Liver (tissue), 9 donors: ENCODE data around the gene KCNK10. TPM values are rescaled to one million over a fixed set of nuclear protein-coding genes. Genes with fewer than 3 reads are reported as not detected.
A peak's percentile ranks its signal among the peaks of the same experiment; 100 is the strongest.

ENCODE experiments used
- DNase-seq: peaks from one replicate; pipeline ENCODE4 v3.0.0-alpha.2; 2017; ENCODE audit warnings: low spot score
- H3K27ac ChIP-seq, 2 donors: one replicate each; pipeline ENCODE4 v1.7.0; 2013; ENCODE audit warnings: inconsistent platforms in 2 of 2, low read length in 2 of 2, control low read depth in 1 of 2, low read depth in 1 of 2, mild to moderate bottlenecking in 1 of 2
- H3K27me3 ChIP-seq, 4 donors: one replicate each; pipeline versions ENCODE4 v1.6.1 to v1.7.0; 2013; ENCODE audit warnings: low read length in 3 of 4, inconsistent platforms in 1 of 4, mild to moderate bottlenecking in 1 of 4, moderate library complexity in 1 of 4; ENCODE audit not compliant: control insufficient read depth in 4 of 4, insufficient read depth in 4 of 4
- H3K36me3 ChIP-seq, 4 donors: one replicate each; pipeline versions ENCODE4 v1.6.1 to v1.7.0; 2013; ENCODE audit warnings: low read length in 3 of 4, mild to moderate bottlenecking in 3 of 4, low read depth in 1 of 4, moderate library complexity in 1 of 4; ENCODE audit not compliant: control insufficient read depth in 4 of 4, insufficient read depth in 3 of 4
- H3K4me1 ChIP-seq, 4 donors: one replicate each; pipeline versions ENCODE4 v1.6.1 to v1.7.0; 2013; ENCODE audit warnings: low read length in 3 of 4, mild to moderate bottlenecking in 3 of 4, moderate library complexity in 1 of 4; ENCODE audit not compliant: control insufficient read depth in 4 of 4, insufficient read depth in 4 of 4
- H3K4me3 ChIP-seq, 3 donors: one replicate each; pipeline versions ENCODE4 v1.6.1 to v1.7.0; 2013; ENCODE audit warnings: low read length in 3 of 3, control low read depth in 1 of 3, low read depth in 1 of 3, mild to moderate bottlenecking in 1 of 3
- H3K9ac ChIP-seq, 2 donors: one replicate each; pipeline ENCODE4 v1.7.0; 2013; ENCODE audit warnings: low read length in 2 of 2, mild to moderate bottlenecking in 2 of 2, moderate library complexity in 2 of 2, control low read depth in 1 of 2, low read depth in 1 of 2
- H3K9me3 ChIP-seq, 4 donors: one replicate each; pipeline versions ENCODE4 v1.6.1 to v1.7.0; 2013; ENCODE audit warnings: low read length in 3 of 4; ENCODE audit not compliant: control insufficient read depth in 4 of 4
- ATF3 ChIP-seq: IDR thresholded peaks from 2 replicates; pipeline ENCODE4 v1.6.1; 2016; ENCODE audit warnings: antibody characterized with exemption
- CTCF ChIP-seq: fragments of 150-350 bp; IDR thresholded peaks from 2 replicates; pipeline ENCODE4 v1.5.1; 2017; ENCODE audit warnings: improper control_type of control experiment, low read depth, low read length; ENCODE audit not compliant: missing input control
- EGR1 ChIP-seq, 2 donors: IDR thresholded peaks; 2 replicates each; pipeline ENCODE4 v1.6.1; 2016 to 2018; ENCODE audit warnings: antibody characterized with exemption in 2 of 2, low read depth in 2 of 2
- FOXA1 ChIP-seq: IDR thresholded peaks from 2 replicates; pipeline ENCODE4 v1.6.1; 2016; ENCODE audit warnings: antibody characterized with exemption
- GABPA ChIP-seq, 2 donors: IDR thresholded peaks in 1 of 2; conservative IDR thresholded peaks in 1 of 2; 2 replicates each; pipeline ENCODE4 v1.6.1; 2016; ENCODE audit warnings: antibody characterized with exemption in 2 of 2, mild to moderate bottlenecking in 1 of 2, moderate library complexity in 1 of 2
- HNF4G ChIP-seq: IDR thresholded peaks from 2 replicates; pipeline ENCODE4 v1.6.1; 2016; ENCODE audit warnings: antibody characterized with exemption
- JUND ChIP-seq, 2 donors: IDR thresholded peaks; 2 replicates each; pipeline ENCODE4 v1.6.1; 2016; ENCODE audit warnings: antibody characterized with exemption in 2 of 2
- NR2F2 ChIP-seq: IDR thresholded peaks from 2 replicates; pipeline ENCODE4 v1.6.1; 2016; ENCODE audit warnings: antibody characterized with exemption
- RAD21 ChIP-seq, 2 donors: IDR thresholded peaks; 2 replicates each; pipeline ENCODE4 v1.6.1; 2016; ENCODE audit warnings: antibody characterized with exemption in 2 of 2, mild to moderate bottlenecking in 2 of 2
- RXRA ChIP-seq, 2 donors: IDR thresholded peaks; 2 replicates each; pipeline ENCODE4 v1.6.1; 2017 to 2018; ENCODE audit warnings: antibody characterized with exemption in 2 of 2, mild to moderate bottlenecking in 1 of 2
- SP1 ChIP-seq: IDR thresholded peaks from 2 replicates; pipeline ENCODE4 v1.6.1; 2018; ENCODE audit warnings: antibody characterized with exemption, mild to moderate bottlenecking
- TAF1 ChIP-seq: conservative IDR thresholded peaks from 2 replicates; pipeline ENCODE4 v1.6.1; 2016; ENCODE audit warnings: antibody characterized with exemption, mild to moderate bottlenecking
- WGBS: extraction: QIAGEN DNeasy Blood & Tissue Kit; methylation state at CpG from one replicate; pipeline ENCODE4 v1.1.7; 2013; 5-methylcytosine and 5-hydroxymethylcytosine counted together
- polyA plus RNA-seq, 2 donors: library from polyadenylated mRNA; stranded (reverse) in 1 of 2; unstranded in 1 of 2; fragments of 200-250 nt in 1 of 2; fragments of >200 nt in 1 of 2; fragmentation: Nextera tagmentation in 1 of 2; extraction: Ambion mirVana in 1 of 2; gene quantifications; one replicate each; pipeline versions ENCODE4 v1.2.1 to v1.2.3, GENCODE V29; 2013 to 2015
- total RNA-seq, 2 donors: library from RNA; depleted of rRNA; stranded (reverse); fragments of >200 nt; gene quantifications; one replicate each; pipeline ENCODE4 v1.2.3, GENCODE V29; 2014
- donor health status: healthy.
- donor health status: healthy.
- donor health status: healthy.
- donor health status: healthy.
- donor health status: healthy.

The KCNK10 gene
- total and polyA plus RNA-seq, 4 donors: 0.05 TPM; not detected in 3

- no peak overlapping the region for H3K4me3 ChIP-seq
- no peak overlapping the region for H3K27ac ChIP-seq
- H3K9me3 ChIP-seq: no peaks in the 10 kb centered on the region
- 84% methylated on average over 3 of the region's 3 CpGs for WGBS
- H3K27me3 ChIP-seq: no peaks in the 10 kb centered on the region
- H3K4me1 ChIP-seq: peaks cover 0 to 4% (median 2%) of the 10 kb centered on the region in 4 donors
- DNase-seq: peak; percentile 19
- no peaks in the 10 kb centered on the region for H3K36me3 ChIP-seq
- no peak overlapping the region for H3K9ac ChIP-seq
- TF ChIP-seq FOXA1 (no peak), RAD21 (IDR thresholded peaks at IDR 0.05) (no peak), HNF4G (no peak), NR2F2 (no peak), EGR1 (IDR thresholded peaks at IDR 0.05; ENCODE audit: low read depth in 2 of 2) (no peak), JUND (IDR thresholded peaks at IDR 0.05) (no peak)
Observed at GRCh38 chr14:88166616-88167015, 156.5 kb downstream of the KCNK10 start.

- H3K36me3 ChIP-seq: no peaks in the 10 kb centered on the region
- no peaks in the 10 kb centered on the region for H3K27me3 ChIP-seq
- DNase-seq: peak; percentile 22
- H3K27ac ChIP-seq: no peak overlapping the region
- WGBS: 85% methylated on average over 3 of the region's 3 CpGs
- no peaks in the 10 kb centered on the region for H3K9me3 ChIP-seq
- H3K4me3 ChIP-seq: no peak overlapping the region
- H3K4me1 ChIP-seq: peaks cover 0 to 4% (median 2%) of the 10 kb centered on the region in 4 donors
- no peak overlapping the region for H3K9ac ChIP-seq
- no peak for TF ChIP-seq JUND (IDR thresholded peaks at IDR 0.05)
- TF ChIP-seq FOXA1: no peak
Observed at GRCh38 chr14:88164906-88165534, 158.0 kb downstream of the KCNK10 start.

- 84% methylated on average over 4 of the region's 4 CpGs for WGBS
- H3K36me3 ChIP-seq: no peaks in the 10 kb centered on the region
- H3K4me3 ChIP-seq: no peak overlapping the region
- H3K9me3 ChIP-seq: no peaks in the 10 kb centered on the region
- TF ChIP-seq RAD21 (IDR thresholded peaks at IDR 0.05): no peak
- no peak for TF ChIP-seq GABPA (IDR thresholded peaks at IDR 0.05 in 1 of 2, conservative IDR thresholded peaks at IDR 0.05 in 1 of 2)
- no peak for TF ChIP-seq TAF1
- no peak for TF ChIP-seq NR2F2
- TF ChIP-seq RXRA (IDR thresholded peaks at IDR 0.05): no peak
- TF ChIP-seq SP1: no peak
- no peak for TF ChIP-seq HNF4G
- TF ChIP-seq FOXA1: no peak
- TF ChIP-seq ATF3: no peak
- TF ChIP-seq CTCF: no peak
- no peak overlapping the region for H3K27ac ChIP-seq
- H3K4me1 ChIP-seq: peaks cover 0 to 2% (median 2%) of the 10 kb centered on the region in 4 donors
- no peaks in the 10 kb centered on the region for H3K27me3 ChIP-seq
- DNase-seq: peak; percentile 17
- H3K9ac ChIP-seq: no peak overlapping the region
Observed at GRCh38 chr14:88163731-88164255, 159.3 kb downstream of the KCNK10 start.
